ENCODE measurements around the gene RPUSD2. TPM values are rescaled to one million over a fixed set of nuclear protein-coding genes. Genes with fewer than 3 reads are reported as not detected.

RPUSD2 gene
- total RNA-seq, 3 donors from 2014 or later, result 9.4 to 10.9 (median 9.4) TPM

GRCh38 chr15:40595219-40595618 is 26.1 kb downstream of the RPUSD2 start:
- intact Hi-C loops (cut with DNase I, micrococcal nuclease), result no loop called here
- H3K4me3 ChIP-seq, result no peak overlapping the region
- TF ChIP-seq CTCF (IDR thresholded peaks at IDR 0.05), result no peak

GRCh38 chr15:40595773-40596172 is 26.7 kb downstream of the RPUSD2 start:
- TF ChIP-seq CTCF (IDR thresholded peaks at IDR 0.05), result no peak
- intact Hi-C loops (cut with DNase I, micrococcal nuclease), result no loop called here

More at GRCh38 chr15:40595219-40595618, 26.1 kb downstream of the RPUSD2 start:
- Histone ChIP-seq H3K9me3 (no peaks in the 10 kb centered on the region), H3K36me3 (ENCODE audit: low read depth) (no peaks in the 10 kb centered on the region), H3K4me1 (ENCODE audit: low read depth) (no peaks in the 10 kb centered on the region)
- ATAC-seq (no peak), DNase-seq (no peak)

GRCh38 chr15:40597024-40597423 is 27.9 kb downstream of the RPUSD2 start:
- TF ChIP-seq CTCF (IDR thresholded peaks at IDR 0.05), result no peak
- no peak for DNase-seq
- H3K4me3 ChIP-seq, result no peak overlapping the region
- H3K9me3 ChIP-seq, result no peaks in the 10 kb centered on the region
- H3K36me3 ChIP-seq (ENCODE audit: low read depth), result no peaks in the 10 kb centered on the region
- intact Hi-C loops (cut with DNase I, micrococcal nuclease), result no loop called here
- ATAC-seq, result no peak
- H3K4me1 ChIP-seq (ENCODE audit: low read depth), result no peaks in the 10 kb centered on the region

More at GRCh38 chr15:40595773-40596172, 26.7 kb downstream of the RPUSD2 start:
- no peaks in the 10 kb centered on the region for H3K4me1 ChIP-seq (ENCODE audit: low read depth)
- no peaks in the 10 kb centered on the region for H3K36me3 ChIP-seq (ENCODE audit: low read depth)
- H3K4me3 ChIP-seq, result no peak overlapping the region
- H3K9me3 ChIP-seq, result no peaks in the 10 kb centered on the region
- ATAC-seq, result no peak
- no peak for DNase-seq

- no peaks in the 10 kb centered on the region for H3K4me1 ChIP-seq (ENCODE audit: low read depth)
- no peaks in the 10 kb centered on the region for H3K36me3 ChIP-seq (ENCODE audit: low read depth)
- no peak for TF ChIP-seq CTCF (IDR thresholded peaks at IDR 0.05)
- ATAC-seq (no peak), DNase-seq (no peak)
- no peak overlapping the region for H3K4me3 ChIP-seq
- no peaks in the 10 kb centered on the region for H3K9me3 ChIP-seq
- intact Hi-C loops (cut with DNase I, micrococcal nuclease), result no loop called here
These were observed 29.0 kb downstream of the RPUSD2 start for GRCh38 chr15:40598126-40598525.

GRCh38 chr15:40598672-40599071 is 29.6 kb downstream of the RPUSD2 start:
- no peak for TF ChIP-seq CTCF (IDR thresholded peaks at IDR 0.05)
- Histone ChIP-seq H3K4me3 (no peak overlapping the region), H3K4me1 (ENCODE audit: low read depth) (no peaks in the 10 kb centered on the region), H3K36me3 (ENCODE audit: low read depth) (no peaks in the 10 kb centered on the region), H3K9me3 (no peaks in the 10 kb centered on the region)
- no peak for DNase-seq
- intact Hi-C loops (cut with DNase I, micrococcal nuclease), result no loop called here
- ATAC-seq, result no peak

GRCh38 chr15:40600956-40601355 is 31.9 kb downstream of the RPUSD2 start:
- Histone ChIP-seq H3K4me1 (ENCODE audit: low read depth) (no peaks in the 10 kb centered on the region), H3K9me3 (no peaks in the 10 kb centered on the region), H3K4me3 (no peak overlapping the region), H3K36me3 (ENCODE audit: low read depth) (no peaks in the 10 kb centered on the region)
- no peak for DNase-seq
- TF ChIP-seq CTCF (IDR thresholded peaks at IDR 0.05), result no peak
- intact Hi-C loops (cut with DNase I, micrococcal nuclease), result no loop called here
- no peak for ATAC-seq
